ENCODE data around the gene LRP1B. TPM values are rescaled to one million over a fixed set of nuclear protein-coding genes. Genes with fewer than 3 reads are reported as not detected.

LRP1B gene
- total RNA-seq, 4 donors from 2014 or later = 1.2 to 3.3 (median 2.6) TPM

DNA sequence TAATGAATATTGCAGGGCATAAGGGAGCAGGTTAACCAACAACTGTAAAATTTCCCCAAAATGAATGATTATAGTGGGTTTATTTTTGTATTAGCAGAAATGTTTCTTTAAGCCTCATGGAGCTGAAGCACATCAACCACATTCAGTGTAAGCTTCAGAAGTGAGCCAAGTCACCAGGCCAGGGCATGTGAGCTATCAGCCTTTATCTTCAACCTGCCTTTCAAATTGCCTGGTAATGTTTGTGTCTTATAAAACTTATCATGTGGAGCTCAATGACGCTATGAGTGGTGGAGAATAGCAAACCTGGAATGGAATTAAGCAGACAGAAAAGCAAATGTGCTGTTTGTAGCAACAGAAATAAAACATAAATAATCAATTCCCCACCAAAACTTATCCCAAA lies 1068.4 kb downstream of the LRP1B start:
- 50 to 73% methylated on average over 1 of the region's 1 CpG for WGBS, 2 donors
- Histone ChIP-seq H3K36me3 (no peaks in the 10 kb centered on the region), H3K27ac (no peak overlapping the region), H3K4me1 (no peaks in the 10 kb centered on the region), H3K9me3 (no peaks in the 10 kb centered on the region), H3K27me3 (no peaks in the 10 kb centered on the region), H3K4me3 (no peak overlapping the region)
- DNase-seq (ENCODE audit: low spot score in 2 of 2) = no peak
- TF ChIP-seq POLR2A (IDR thresholded peaks at IDR 0.05) = no peak
- no peak for TF ChIP-seq CTCF (IDR thresholded peaks at IDR 0.05)
- TF ChIP-seq EP300 (IDR thresholded peaks at IDR 0.05) = no peak

DNA sequence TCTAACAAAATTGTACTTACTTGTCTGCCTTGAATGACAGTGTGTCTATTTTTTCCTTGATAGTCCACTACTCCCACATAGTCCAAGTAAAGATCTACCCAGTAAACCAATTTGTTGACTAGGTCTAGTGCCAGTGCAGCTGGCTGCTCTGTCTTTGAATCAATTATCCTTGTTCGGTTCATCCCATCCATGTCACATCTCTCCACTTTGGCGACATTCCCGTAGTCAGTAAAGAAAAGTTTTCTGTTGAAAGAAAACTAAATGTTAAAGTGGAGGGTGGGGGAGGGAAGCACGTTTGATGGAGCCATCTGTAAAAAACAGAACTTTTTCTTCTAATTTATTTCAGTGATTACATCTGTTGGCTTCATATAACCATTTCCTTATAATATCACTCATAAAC lies 1068.8 kb downstream of the LRP1B start:
- no peak overlapping the region for H3K4me3 ChIP-seq
- no peaks in the 10 kb centered on the region for H3K4me1 ChIP-seq
- 70 to 76% methylated on average over 4 of the region's 4 CpGs for WGBS, 2 donors
- H3K36me3 ChIP-seq = no peaks in the 10 kb centered on the region
- no peaks in the 10 kb centered on the region for H3K27me3 ChIP-seq
- no peaks in the 10 kb centered on the region for H3K9me3 ChIP-seq
- H3K27ac ChIP-seq = no peak overlapping the region
- DNase-seq (ENCODE audit: low spot score in 2 of 2) = no peak
- TF ChIP-seq EP300 (IDR thresholded peaks at IDR 0.05) (no peak), POLR2A (IDR thresholded peaks at IDR 0.05) (no peak), CTCF (IDR thresholded peaks at IDR 0.05) (no peak)

DNA sequence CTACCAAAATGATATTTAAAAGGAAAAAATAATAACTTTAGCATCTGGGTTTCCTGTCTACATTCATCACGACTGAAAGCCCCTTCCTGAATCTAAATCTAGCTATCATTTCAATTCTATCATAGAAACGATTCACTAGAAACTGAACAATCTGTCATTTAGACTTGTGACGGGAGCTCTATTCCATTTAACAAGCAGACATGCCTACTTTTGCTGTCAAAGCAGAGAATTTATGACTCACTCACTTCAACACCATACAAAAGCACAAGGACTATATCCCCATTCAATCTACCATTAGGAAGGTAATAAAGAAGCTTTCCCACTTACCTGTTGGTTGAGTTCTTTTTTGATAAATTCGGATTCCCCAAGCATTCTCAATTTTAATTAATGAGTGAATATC lies 1072.3 kb downstream of the LRP1B start:
- Histone ChIP-seq H3K4me1 (no peaks in the 10 kb centered on the region), H3K36me3 (no peaks in the 10 kb centered on the region), H3K9me3 (no peaks in the 10 kb centered on the region), H3K27ac (no peak overlapping the region), H3K4me3 (no peak overlapping the region), H3K27me3 (no peaks in the 10 kb centered on the region)
- 47 to 51% methylated on average over 4 of the region's 4 CpGs for WGBS, 2 donors
- DNase-seq (ENCODE audit: low spot score in 2 of 2) = no peak
- TF ChIP-seq EP300 (IDR thresholded peaks at IDR 0.05) = no peak
- TF ChIP-seq POLR2A (IDR thresholded peaks at IDR 0.05) = no peak
- TF ChIP-seq CTCF (IDR thresholded peaks at IDR 0.05) = no peak

DNA sequence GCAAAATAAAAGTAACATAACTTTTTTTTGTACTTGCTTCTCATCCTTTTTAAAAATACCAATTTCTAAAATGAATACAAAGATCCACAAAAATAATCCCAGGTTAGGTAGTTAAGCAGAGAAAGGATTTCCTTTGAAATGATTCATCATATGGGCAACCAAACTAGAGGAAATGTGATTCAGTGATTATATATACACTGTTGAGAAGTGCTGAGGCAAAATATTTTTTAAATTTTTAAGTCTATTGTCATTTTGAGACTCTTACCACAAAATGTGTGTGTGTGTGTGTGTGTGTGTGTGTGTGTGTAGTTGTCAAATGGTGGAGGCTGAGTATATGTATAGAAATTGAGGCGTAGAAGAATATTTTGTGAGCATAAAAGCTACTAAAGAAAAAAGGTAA lies 1075.3 kb downstream of the LRP1B start:
- Histone ChIP-seq H3K27ac (no peak overlapping the region), H3K36me3 (no peaks in the 10 kb centered on the region), H3K9me3 (no peaks in the 10 kb centered on the region), H3K27me3 (no peaks in the 10 kb centered on the region), H3K4me1 (no peaks in the 10 kb centered on the region), H3K4me3 (no peak overlapping the region)
- DNase-seq (ENCODE audit: low spot score in 2 of 2) = no peak
- WGBS, 2 donors = 86 to 98% methylated on average over 1 of the region's 1 CpG
- TF ChIP-seq CTCF (IDR thresholded peaks at IDR 0.05) (no peak), POLR2A (IDR thresholded peaks at IDR 0.05) (no peak), EP300 (IDR thresholded peaks at IDR 0.05) (no peak)

- no peaks in the 10 kb centered on the region for H3K27me3 ChIP-seq
- H3K36me3 ChIP-seq = no peaks in the 10 kb centered on the region
- DNase-seq (ENCODE audit: low spot score in 2 of 2) = no peak
- WGBS, 2 donors = 90% methylated on average over 6 of the region's 6 CpGs
- no peak for TF ChIP-seq POLR2A (IDR thresholded peaks at IDR 0.05)
- TF ChIP-seq EP300 (IDR thresholded peaks at IDR 0.05) = no peak
- no peak for TF ChIP-seq CTCF (IDR thresholded peaks at IDR 0.05)
- H3K9me3 ChIP-seq = no peaks in the 10 kb centered on the region
- no peak overlapping the region for H3K27ac ChIP-seq
- H3K4me1 ChIP-seq = no peaks in the 10 kb centered on the region
- H3K4me3 ChIP-seq = no peak overlapping the region
These were observed 1081.9 kb downstream of the LRP1B start for GRCh38 chr2:141048951-141049350.

Measured in tibial nerve (tissue), 4 donors.